NCI-H1048 (cell line): ENCODE results near the gene CAB39.
"Not testable (repeated sequence)": the region's sequence is repeated elsewhere in the genome, so short reads cannot be mapped to it uniquely, and the experiment has no call there.

Experiments used
- DNase-seq: peaks from one replicate; lab custom pipeline; 2025; lab: John Stamatoyannopoulos, UW

Gene CAB39

DNA sequence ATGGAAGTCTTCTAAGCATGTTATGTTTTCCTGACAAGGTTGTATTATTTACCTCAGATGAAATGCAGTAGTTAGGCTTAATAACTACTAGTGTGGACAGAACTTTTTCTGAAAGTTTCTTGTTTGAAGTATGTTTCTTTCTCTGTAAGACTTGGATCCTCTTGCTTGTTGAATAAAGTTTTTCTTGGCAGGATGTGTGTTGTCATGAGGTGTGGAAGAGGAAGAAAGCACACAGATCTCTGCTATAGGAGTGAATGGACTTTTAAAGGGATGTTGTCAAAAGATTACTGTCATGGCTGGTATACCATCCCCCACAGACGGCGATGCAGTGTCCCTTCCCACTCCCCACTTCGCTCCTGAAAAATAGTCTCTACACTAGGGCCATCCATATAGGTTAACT lies 2.6 kb downstream of the CAB39 start:
- DNase-seq, result no peak

DNA sequence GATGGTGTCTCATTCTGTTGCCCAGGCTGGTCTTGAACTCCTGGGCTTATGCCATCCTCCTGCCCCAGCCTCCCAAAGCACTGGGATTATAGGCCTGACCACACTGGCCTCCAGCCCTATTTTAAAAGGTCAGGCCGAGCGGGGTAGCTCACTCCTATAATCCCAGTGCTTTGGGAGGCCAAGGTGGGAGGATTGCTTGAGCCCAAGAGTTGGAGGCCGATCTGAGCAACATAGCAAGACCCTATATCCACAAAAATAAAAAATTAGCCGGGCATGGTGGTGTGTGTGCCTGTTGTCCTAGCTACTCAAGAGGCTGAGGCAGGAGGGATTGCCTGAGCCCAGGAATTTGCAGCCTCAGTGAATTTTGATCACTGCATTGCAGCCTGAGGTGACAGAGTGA lies 3.9 kb downstream of the CAB39 start:
- DNase-seq, result no peak

DNA sequence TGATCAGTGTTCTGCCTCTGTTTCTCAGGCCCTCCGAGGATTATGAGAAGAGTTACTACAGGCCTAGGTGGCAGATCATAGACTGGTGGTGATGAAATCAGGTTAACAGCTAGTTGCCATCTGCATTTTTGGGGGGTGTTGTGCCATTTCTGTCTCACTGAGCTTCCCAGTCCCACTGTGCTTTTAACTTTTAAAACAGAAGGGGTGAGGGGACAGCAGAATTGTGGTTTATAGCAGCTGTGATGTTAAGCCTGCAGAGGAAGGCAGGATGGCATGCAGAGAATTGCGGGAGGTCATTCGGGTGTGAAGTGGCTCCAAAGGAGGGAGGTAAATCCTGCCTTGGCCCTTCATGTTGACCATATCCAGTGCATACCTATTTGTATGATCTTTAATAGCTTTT lies 5.0 kb downstream of the CAB39 start:
- DNase-seq, result no peak

DNA sequence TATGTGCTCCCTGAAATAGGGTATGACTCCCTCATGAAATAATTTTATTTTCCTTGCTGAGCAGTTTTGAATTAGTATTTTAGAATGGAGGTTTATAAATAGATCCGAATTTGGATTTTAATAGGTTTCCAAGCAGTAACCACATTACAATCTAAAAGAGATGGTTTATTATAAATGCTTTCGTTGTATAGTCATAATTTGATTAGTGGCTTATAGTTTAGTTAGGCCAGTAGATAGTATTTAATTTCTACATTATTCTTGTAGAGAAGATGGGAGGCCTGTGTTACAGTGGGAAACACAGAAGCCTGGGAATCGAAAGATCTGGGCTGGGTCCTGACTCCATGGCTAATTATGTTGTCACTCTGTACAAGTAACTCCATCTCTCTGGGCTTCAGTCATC lies 6.7 kb downstream of the CAB39 start:
- no peak for DNase-seq

DNA sequence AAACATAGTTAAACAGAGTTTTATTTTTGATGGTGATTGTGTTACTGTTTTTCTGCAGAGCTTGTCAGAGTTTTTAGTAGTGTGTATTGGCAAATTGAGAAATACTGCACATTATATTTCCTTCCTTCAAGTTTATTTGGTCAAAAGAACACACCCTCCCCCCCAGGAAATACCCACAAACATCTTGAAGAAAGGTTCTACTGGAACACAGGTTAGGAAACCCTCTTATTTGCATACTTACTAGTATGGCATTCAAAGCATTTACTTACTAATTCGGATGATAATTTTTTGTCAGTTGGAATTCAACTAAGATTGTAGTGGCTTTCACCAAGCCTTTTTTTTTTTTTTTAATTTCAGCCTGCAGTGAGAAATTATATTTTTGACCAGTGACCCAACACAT lies 9.1 kb downstream of the CAB39 start:
- DNase-seq, result no peak

DNA sequence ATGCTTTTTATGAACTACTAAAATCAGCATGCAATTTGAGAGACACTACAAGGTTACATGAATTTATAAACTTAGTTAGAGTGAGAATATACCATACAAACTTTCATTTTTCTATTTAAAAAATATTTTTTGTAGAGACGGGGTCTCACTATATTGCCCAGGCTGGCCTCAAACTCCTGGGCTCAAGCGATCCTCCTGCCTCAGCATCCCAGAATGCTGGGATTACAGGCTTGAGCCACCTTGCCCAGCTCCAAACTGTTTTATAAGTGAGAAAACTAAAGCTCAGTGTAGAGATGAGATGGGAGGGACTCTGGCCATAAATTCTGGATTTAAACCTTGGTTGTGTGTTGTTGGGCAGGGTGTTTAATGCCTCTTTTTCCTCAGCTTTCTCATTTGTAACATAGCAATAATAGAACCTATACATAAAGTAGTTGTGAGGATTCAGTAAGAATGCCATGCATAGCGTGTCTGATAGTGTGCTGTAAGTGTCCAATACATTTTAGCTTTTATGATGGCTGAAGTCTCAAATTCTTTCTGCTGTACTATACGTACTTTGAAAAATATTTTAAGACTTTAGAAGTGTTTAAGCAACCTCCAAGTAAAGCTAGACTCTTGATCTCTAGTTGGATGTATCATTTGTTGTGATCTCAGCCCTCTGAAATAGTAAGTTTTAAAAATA lies 9.7 kb downstream of the CAB39 start:
- DNase-seq, result no peak

DNA sequence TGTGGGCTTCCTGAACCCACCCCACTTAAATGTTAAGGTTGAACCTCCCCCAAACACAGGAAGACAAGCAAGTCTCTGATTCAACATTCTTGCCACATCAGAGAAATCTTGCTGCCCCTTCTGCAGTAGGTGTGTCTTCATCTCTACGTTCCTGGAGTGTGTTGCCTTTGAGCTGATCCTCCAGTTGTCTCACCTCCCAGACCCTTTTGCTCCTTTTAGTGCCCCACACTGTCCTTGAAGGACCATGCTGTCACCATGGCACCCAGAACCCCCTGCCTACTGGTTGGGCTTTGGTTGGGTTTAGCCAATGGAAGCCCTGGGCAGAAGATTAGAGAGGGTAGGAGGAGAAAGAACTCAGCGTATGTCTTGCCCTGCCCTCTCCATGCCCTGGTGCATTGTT lies 10.7 kb downstream of the CAB39 start:
- DNase-seq, result no peak

DNA sequence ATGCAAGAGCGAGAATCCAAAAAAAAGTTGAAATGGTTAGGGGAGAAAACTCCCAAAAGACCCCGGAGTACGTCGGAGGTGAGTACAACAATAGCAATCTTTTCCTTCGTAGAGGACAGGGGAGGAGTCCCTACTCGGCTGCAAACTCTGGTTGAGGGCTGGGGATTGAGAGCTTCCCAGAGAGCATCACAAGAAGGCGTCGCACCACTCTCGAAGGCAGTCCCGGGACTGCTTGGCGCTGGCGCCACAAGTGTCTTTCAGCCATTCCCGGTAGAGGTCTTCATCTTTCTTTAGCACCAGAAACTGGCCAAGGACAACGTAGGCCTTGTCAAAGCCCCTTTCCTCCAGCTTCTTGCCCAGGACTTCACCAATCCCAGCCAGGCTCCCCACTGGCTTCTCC lies 12.3 kb downstream of the CAB39 start:
- not testable (repeated sequence) for DNase-seq

DNA sequence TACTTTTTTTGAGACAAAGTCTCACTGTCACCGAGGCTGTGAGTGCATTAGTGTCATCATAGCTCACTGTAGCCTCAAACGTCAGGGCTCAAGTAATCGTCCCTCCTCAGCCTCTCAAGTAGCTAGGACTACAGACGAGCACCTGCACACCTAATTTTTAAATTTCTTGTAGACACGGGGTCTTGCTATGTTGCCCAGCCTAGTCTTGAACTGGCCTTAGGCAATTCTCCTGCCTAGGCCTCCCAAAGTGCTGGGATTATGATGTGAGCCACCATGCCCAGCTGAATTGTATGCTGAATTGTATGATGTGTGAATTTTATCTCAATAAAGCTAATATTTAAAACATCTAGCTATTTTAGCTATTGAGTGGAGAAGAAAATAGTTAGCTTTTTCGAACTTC lies 18.9 kb downstream of the CAB39 start:
- DNase-seq, result no peak

DNA sequence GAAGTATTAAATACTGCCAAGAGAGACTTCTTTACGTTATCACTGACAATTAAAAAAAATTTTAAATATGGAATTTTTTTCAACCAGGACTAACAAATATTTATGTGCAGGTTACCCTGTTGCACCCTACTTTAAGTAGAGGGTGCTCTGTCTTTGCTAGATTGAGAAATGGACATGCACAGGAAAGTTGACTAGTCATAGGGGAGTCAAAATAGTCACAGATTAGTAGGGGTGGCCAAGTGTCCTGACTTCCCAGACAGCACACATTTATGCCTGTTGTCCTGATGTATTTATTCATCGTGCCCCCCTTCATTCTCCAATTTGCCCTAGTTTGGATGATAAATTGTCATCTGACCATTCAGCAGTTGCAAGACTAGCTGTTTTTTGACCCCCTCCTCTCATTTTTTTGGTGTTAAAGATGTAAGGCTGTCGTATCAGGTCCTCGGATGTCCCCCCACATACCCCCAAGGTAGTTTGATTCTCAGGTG lies 20.3 kb downstream of the CAB39 start:
- DNase-seq, result no peak

DNA sequence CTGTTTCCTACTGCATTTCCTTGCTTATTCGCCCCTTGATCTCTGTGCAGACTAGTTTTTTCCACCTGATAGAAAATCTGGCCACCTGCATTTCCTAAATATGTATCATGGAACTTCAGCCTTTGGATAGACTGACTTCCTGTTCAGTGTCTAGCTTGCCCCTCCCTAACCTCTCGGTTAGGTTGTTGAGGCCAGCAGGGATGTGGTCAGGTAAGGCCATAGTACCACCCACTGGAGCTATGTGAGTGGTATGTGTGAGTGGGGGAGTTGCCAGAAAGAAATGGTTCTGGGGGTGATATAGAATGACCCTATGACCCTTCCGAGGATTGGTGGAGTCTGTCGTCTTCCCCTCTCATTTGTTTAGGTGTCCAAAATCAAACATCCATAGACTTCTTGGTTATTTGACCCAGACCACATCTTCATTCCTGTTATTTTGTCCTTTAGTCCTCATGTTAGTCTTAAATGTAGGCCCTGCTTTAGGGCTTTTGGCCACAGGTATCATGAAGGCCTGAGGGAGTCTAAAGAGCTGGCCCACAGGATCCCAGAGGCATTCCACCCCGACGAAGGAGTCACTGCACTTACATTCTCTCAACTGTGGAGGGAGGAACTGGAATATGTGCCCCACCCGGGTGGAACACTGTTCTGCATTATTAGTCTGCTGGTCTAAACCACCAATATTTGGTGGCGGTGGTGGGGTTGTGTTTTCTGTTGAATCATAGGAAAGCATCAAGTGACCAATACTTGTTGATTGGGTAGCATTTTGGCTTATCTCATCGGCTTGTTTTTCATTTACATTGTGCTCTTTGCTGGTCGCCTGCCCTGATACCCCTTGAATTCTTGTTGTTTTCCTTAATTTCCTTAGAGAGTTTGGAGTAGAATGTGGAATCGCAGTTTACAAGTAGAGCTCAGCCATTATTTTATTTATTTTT lies 21.9 kb downstream of the CAB39 start:
- no peak for DNase-seq

DNA sequence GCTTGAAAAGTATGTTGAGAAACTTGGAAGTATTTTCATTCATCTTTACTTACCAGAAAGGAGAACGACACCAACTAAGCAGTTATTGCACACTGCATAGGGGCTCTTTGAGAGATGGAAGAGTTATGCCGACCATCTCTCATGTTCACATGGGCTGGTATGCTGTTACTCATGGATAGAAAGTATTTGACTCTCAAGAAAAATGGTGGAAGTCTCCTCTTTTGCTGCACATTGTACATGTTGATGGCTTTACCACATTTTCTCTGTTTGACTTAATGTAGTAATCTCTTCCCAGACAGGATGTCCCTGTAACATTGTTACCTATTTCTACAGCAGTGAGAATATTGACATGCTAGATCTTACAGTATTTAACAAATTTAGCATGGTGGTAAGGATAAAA lies 23.2 kb downstream of the CAB39 start:
- no peak for DNase-seq

DNA sequence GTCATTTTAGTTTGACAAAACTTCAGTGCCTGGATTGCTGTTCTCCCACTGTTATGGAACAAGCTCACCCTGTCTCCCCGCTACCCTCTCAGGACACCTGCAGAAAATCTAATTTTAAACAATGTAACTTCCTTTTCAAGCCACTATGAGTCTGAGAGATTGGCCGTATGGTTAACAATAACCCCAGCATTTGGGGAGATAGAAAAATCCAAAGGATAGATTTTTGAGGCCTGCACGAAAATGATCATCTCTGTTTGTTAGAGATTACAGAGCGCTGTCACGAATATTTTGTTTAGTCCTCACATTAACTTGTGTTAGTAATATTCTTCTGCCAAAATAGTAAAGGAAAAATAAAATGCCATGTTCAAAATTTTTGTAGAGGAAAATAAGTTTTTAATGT lies 24.7 kb downstream of the CAB39 start:
- no peak for DNase-seq

DNA sequence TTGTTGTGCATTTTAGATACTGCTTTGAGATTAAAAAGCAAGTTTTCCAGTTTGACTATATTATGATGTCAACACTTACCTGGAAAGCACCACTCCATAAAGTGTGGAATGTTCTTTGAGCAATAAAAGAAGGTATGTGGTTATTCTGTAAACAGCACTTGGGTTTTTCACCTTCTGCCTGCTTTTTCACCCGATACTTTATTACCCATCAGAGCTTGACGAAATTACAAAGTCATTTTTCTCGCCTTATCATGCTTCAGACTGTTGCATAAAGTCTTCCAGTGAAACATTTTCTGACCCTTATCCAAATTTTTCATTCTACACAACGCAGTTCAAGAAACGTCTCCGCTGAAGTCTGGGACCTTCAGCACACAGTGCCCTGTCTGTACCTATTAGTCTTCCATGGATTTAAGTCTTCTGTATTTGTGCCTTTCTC lies 25.2 kb downstream of the CAB39 start:
- DNase-seq, result no peak

DNA sequence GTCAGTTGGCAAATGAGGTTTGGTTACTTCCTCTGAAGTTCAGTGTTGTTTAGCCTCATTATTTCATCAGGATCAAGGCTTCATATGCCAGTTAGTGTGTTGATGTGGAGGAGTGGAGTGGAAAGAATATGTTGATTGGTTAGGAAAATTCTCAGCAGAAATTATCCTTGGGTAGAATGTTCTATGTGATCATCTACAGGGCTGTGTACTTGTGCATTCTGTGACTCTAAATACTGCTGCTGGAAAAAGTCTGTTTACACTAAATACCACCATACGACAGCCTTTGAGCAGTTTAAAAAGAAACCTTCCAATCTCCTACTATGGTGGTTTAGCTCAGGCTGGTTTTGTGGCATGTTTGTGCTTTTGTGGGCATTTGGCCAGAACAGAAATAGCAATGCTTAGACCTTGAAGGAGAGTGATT lies 25.8 kb downstream of the CAB39 start:
- no peak for DNase-seq

DNA sequence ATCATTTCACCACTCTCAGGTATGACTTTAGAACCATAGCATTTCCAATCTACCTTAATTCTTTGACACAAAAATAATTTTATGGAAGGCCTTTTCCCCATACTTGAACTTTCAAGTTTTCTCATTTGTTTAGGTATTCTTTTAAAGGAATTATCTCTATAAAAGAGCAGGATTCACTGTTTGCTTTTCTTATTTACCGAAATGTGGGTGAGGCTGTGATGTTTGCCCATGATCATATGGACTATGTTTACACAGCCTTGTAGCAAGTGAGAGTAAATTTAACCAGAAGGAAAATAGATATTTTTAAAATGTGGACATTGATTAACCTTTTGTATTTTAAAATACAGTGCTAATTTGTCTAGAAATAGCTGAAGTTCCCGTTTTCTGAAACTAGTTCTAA lies 26.3 kb downstream of the CAB39 start:
- no peak for DNase-seq

DNA sequence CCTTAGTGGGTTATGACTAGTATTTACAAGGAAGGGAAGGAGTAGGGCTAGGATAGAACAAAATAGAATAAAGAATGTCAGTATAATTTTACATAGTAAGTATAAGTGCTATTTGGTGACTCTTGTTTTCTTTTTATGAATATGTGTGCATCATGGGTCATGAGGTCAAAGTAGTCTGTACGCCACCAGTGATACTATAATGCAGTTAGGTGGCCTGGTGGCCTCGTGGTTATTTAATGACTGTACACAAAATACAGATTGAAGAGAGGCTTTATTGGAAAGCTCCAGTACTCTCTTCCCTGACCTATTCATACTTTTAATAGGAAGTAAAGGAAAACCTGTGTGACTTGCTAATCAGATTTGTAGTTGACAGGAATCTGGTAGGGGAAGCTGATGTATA lies 27.3 kb downstream of the CAB39 start:
- DNase-seq, result no peak

DNA sequence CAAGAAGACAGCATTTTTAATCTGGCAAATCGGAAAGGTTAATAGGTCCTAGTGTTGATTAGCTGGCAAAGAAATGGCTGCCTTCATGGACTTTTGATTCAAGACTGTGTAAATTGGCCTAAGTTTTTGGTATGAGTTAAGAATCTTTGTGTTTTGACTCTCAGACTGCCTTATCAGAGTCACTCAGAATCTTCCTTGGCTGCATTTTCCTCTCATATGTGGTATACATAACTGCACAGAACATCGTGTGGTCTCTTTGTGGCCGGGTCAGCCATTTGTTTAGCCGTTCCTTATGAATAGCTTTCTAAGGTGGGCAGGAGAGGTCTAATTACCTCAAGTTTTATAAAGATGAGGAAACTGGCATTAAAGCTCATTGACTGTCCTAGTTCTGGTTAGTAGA lies 30.1 kb downstream of the CAB39 start:
- no peak for DNase-seq

DNA sequence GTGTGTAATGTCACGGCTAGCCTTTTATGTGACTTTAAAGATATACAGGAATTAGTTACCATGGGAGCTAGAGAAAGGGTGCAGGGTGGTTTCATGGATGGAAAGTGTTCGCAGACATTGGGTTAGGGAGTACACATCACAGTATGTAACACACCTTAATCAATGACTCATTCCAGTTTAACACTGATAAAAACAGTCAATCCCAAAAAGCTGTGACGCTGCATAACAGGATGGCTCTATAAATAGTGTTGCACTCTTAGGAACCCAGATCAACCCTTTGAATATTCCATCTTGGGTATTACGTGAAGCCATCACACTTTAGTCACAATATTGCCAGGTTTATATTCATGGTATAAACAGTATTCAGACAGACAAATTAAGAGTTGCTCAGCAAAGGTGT lies 33.6 kb downstream of the CAB39 start:
- no peak for DNase-seq

DNA sequence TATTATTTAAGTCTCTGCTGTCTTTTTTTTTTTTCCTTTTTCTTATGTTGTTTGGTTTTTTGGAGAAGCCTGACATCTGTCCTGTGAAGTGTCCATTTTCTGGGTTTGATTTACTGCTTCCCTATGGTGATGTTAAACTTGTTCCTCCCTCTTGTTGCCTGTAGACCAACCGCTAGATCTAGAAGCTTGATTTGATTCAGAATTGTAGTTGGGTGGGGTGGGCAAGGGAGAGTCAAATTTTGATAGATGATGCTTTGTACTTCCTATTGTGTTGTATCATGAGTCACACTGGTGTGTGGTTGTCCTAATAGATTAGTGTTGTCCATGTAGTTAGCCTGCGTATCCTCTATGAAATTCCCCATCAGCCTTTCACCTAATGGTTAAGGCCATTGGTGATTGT lies 35.4 kb downstream of the CAB39 start:
- DNase-seq, result no peak

DNA sequence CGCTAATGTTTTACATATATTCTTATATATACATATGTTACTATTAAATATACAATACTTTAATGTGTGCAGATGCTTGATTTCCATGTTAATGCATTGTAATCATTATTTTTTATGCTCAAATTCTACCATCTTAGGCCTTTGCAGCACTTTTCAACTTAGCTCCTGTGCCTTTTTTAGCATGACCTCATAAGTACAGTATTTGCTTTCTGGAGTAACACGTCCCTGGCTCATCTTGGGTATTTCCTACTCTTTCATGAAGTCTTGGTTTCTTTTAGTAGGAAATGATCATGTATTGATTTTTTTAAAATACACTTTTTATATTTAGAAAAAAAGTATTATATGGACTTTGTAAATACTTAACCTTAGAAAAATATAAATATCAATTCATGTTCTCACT lies 36.5 kb downstream of the CAB39 start:
- DNase-seq, result no peak

DNA sequence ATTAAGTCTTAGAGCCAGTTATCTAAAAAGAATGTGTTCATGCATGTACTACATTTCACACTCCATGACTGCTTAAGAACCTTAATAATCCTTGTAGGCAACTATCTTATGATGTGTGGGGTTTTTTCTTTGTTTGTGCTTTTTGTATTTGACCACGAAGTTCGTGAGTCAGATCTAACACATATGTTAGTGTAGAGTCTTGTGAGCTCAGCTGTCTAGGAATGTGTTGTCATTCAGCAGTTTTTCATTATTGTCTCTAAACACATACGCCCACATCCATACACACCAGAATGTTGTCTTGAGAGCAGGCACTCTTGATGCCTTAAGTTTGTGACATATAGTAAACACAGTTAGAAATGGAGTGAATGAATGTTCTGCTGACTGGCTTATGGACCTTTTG lies 38.4 kb downstream of the CAB39 start:
- DNase-seq, result no peak

DNA sequence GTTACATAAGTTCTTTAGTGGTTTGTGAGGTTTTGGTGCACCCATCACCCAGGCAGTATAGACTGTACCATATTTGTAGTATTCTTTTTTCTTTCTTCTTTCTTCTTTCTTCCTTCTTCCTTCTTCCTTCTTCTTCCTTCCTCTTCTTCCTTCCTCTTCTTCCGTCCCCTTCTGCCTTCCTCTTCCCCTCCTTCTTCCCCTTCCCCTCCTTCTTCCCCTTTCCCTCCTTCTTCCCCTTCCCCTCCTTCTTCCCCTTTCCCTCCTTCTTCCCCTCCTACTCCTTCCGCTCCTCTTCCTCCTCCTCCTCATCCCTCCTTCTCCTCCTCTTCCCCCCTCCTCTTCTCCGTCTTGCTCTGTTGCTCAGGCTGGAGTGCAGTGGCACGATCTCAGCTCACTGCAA lies 41.6 kb downstream of the CAB39 start:
- DNase-seq, result no peak
